Skin epidermis (tissue), 12 donors: Measurements from ENCODE around the gene CBR4.
"Not testable (repeated sequence)": the region's sequence is repeated elsewhere in the genome, so short reads cannot be mapped to it uniquely, and the experiment has no call there.

ENCODE experiments used
- H3K27ac ChIP-seq, 21 experiments: fragments of 200-600 bp; sonication (generic) in 11 of 21; one replicate each; pipeline ENCODE4 v1.5.0; 2020; ENCODE audit warnings: mild to moderate bottlenecking in 3 of 21, inconsistent platforms in 2 of 21, moderate library complexity in 2 of 21
- H3K4me3 ChIP-seq, 7 experiments: fragments of 200-600 bp; sonication (generic) in 2 of 7; one replicate each; pipeline ENCODE4 v1.5.0; 2020; ENCODE audit warnings: inconsistent platforms in 2 of 7, mild to moderate bottlenecking in 2 of 7, moderate library complexity in 1 of 7

CBR4 gene

GRCh38 chr4:169000315-169000714 lies 9.7 kb downstream of the CBR4 start:
- H3K27ac ChIP-seq: no peak overlapping the region
- H3K4me3 ChIP-seq: no peak overlapping the region

- Histone ChIP-seq H3K27ac (no peak overlapping the region), H3K4me3 (no peak overlapping the region)
Observed at GRCh38 chr4:168999809-169000208, 10.2 kb downstream of the CBR4 start.

DNA sequence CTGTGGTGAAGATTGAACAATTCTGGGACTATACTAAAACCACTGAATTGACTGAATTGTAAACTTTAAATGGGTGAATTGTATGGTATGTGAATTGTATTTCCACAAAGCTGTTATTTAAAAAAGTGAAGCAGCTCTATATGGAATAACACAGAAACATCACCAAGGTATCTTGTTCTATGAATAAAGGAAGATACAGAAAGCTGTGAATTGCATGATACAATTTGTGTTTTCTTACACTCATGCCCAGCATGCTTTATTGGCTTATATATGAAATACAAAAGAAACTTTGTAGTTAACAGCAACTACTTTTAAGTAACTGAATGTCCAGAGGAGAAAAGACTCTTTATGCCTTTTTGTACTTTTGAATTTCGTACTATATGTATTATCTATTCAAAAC lies 11.5 kb downstream of the CBR4 start:
- no peak overlapping the region for H3K27ac ChIP-seq
- no peak overlapping the region for H3K4me3 ChIP-seq

DNA sequence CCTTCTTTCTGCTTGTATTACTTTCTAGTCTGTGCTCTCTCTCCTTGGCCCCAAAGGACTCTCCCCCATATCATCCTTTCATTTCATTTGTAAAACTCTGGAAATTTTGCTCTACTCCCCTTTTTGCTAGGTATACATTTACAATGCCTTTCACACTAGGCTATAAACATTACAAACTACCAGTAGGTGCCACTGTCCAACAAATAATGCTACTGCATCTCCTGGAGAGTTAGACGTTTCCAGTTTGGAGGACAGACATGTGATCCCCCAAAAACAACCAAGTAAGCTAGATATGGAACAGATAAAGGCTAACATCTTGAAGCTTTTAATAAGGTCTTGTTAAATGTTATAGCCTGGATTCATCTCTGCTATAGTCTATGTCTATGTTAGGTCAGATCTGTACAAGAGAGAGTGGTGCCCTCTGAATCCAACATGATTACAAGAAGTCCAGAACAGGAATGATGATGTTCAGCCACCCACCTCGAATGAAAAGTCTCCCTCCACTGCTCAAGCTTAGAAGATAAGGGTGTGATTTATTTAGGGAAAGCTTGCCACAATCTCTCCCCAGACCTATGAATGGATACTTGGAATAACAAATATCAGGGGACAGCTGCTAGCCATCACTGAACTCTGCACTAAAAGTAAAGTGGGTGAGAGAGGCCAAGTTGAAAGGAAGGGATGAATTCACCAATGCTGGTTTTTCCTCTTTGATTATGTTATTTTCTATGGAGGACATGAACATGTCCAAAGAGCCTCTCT lies 14.3 kb downstream of the CBR4 start:
- Histone ChIP-seq H3K4me3 (no peak overlapping the region), H3K27ac (peak overlapping the region in 1 of 21 experiments; percentile 14)

DNA sequence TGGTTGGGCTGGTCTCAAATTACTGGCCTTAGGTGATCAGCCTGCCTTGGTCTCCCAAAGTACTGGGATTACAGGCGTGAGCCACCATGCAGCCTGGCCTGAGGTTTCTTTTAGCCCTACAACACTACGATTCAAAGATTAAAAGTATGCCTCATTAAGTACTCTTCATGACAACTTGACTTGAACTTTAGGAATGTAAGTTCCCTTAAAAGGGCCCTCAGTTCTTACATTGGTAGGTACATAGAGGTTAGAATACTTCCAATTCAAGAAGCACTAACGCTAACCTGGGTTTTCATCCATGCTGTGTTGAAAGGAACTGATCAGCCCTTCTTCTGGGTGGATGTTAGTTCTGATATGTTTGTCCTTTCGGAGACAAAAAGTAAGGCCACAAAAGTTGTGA lies 15.1 kb downstream of the CBR4 start:
- Histone ChIP-seq H3K27ac (no peak overlapping the region), H3K4me3 (no peak overlapping the region)

GRCh38 chr4:168993714-168994510 lies 16.1 kb downstream of the CBR4 start:
- Histone ChIP-seq H3K4me3 (no peak overlapping the region), H3K27ac (peak overlapping the region in 3 of 21 experiments; percentile 13 to 59 (median 57))

- not testable (repeated sequence) for H3K4me3 ChIP-seq
- peak overlapping the region in 3 of 21 experiments; percentile 13 to 59 (median 57) for H3K27ac ChIP-seq
Observed at GRCh38 chr4:168992952-168993482, 17.0 kb downstream of the CBR4 start.

DNA sequence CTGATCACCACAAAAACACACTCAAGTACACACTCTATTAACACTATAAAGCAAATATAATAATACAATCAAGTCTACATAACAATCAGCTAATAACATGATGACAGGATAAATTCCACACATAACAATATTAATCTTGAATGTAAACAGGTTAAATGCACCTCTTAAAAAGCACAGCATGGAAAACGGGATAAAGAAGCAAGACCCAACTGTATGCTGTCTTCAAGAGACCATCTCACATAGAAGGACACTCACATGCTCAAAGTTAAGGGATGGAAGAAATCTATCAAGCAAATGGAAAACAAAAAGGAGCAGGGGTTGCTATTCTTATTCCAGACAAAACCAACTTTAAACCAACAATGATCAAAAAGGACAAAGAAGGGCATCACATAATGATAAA lies 28.1 kb downstream of the CBR4 start:
- H3K27ac ChIP-seq: no peak overlapping the region
- no peak overlapping the region for H3K4me3 ChIP-seq

GRCh38 chr4:168981460-168981859 lies 28.6 kb downstream of the CBR4 start:
- Histone ChIP-seq H3K27ac (no peak overlapping the region), H3K4me3 (no peak overlapping the region)

DNA sequence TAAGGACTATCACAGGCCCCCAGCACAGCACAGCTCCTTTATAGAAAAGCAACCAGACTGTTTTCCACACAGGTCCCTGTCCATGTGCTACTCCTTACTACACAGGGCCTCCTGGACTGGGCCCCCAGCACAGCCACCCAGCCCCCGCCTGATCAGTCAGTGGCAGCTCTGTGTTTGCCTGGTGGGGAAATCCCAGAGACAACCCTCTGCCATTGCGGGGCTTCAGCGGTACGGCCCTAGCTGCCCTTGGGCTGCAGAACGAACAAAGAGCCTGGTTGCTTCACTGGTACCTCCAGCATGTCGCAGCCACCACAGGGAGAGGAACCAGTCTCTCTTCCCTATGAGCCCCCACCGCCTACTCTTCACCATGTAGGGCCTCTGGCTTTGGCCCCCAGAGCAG lies 30.7 kb downstream of the CBR4 start:
- no peak overlapping the region for H3K27ac ChIP-seq
- no peak overlapping the region for H3K4me3 ChIP-seq

DNA sequence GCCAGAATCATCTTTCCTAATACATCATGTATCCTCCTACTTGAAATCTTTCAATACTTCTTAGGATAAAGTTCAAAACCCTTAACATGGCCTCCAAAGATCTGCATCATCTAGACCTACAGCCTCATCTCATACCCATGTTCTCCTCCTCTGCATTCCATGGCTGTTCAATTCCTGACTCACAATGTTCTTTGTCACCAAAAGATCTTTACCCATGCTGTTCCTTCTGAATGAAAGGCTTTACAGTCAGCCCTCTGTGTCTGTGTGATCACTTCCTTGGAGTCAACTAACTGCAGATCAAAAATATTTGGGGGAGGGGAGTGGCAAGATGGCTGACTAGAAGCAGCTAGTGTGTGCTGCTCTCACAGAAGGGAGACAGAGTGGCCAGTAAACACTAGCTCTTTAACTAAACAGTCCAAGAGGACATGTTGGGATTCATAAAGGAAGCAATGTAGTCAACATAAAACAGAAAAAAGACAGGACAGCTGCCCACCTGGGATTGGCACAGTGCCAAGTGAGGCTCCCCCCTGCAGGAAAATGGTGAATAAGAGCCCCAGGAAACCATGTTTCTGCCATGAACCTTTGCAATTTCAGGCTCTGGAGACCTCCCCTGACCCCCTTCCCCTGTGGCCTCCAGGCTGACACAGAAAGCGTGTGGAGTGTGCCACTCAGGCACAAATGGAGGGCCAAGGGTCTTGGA lies 31.9 kb downstream of the CBR4 start:
- Histone ChIP-seq H3K4me3 (no peak overlapping the region), H3K27ac (no peak overlapping the region)

GRCh38 chr4:168972596-168972995 lies 37.5 kb downstream of the CBR4 start:
- no peak overlapping the region for H3K4me3 ChIP-seq
- H3K27ac ChIP-seq: no peak overlapping the region

DNA sequence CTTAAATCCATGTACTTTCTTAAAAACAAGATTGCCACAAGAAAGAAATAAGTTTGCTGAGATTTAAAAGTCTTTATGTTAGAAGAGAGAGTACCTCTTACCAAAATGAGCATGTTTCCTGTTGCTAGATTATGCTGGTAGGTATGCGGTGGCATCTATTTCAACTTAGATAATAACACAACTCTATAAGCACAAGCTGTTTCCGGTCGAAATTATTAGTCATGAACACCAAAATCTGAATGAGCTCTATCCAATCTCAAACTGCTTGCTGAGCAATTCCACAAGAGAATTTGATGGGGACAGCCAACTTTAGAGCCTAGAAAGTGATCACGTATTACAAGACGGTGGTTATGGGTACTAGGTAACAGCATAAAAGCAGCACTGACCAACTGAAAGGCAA lies 49.3 kb downstream of the CBR4 start:
- H3K4me3 ChIP-seq: no peak overlapping the region
- no peak overlapping the region for H3K27ac ChIP-seq

- H3K4me3 ChIP-seq: no peak overlapping the region
- no peak overlapping the region for H3K27ac ChIP-seq
Observed at GRCh38 chr4:168955674-168956073, 54.4 kb downstream of the CBR4 start.

DNA sequence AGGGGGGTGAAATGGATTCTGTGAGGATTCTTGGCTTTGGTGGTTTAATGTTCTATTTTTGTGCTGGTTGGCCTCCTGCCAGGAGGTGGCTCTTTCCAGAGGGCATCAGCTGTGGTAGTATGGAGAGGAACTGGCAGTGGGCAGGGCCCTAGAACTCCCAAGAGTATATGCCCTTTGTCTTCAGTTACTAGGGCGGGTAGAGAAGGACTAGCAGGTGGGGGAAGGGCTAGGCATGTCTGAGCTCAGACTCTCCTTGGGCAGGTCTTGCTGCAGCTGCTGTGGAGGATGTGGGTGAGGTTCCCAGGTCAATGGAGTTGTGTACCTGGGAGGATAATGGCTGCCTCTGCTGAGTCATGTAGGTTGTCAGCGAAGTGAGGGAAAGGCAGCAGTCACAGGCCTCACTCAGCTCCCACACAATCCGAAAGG lies 57.2 kb downstream of the CBR4 start:
- H3K4me3 ChIP-seq, H3K27ac ChIP-seq: not testable (repeated sequence)

GRCh38 chr4:168945291-168945690 lies 64.8 kb downstream of the CBR4 start:
- Histone ChIP-seq H3K4me3 (no peak overlapping the region), H3K27ac (no peak overlapping the region)

DNA sequence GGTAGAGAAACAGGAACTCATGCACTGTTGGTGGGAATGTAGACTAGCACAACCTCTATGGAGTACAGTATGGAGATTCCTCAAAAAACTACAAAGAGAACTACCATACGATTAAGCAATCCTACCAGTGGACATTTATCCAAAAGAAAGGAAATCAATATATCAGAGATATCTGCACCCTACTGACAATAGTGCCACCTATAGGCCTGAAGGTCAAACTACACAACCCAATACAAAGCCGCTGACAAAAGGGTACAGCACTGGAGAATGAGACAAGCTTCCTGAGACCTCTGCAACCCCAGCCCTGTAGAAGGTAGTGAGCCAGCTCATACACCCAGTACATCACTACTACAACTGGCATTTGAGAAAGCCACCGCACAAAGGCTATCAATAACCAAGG lies 67.1 kb downstream of the CBR4 start:
- H3K27ac ChIP-seq: no peak overlapping the region
- H3K4me3 ChIP-seq: no peak overlapping the region
